Measurements from ENCODE around the gene FDX1. TPM values are rescaled to one million over a fixed set of nuclear protein-coding genes. Genes with fewer than 3 reads are reported as not detected.

FDX1 gene
- total RNA-seq, 2 donors from 2014 or later: 14.0 to 15.2 TPM

- 79 to 92% methylated on average over 7 of the region's 7 CpGs for WGBS, 2 donors
- Histone ChIP-seq H3K27ac (no peak overlapping the region), H3K4me3 (no peak overlapping the region), H3K27me3 (no peaks in the 10 kb centered on the region), H3K9me3 (no peaks in the 10 kb centered on the region), H3K4me1 (no peaks in the 10 kb centered on the region), H3K36me3 (replicated peaks in 1 of 2; ENCODE audit: insufficient read depth in 1 of 2, low read depth in 2 of 2) (no peaks in the 10 kb centered on the region)
- TF ChIP-seq CTCF (IDR thresholded peaks at IDR 0.05) (no peak), POLR2A (IDR thresholded peaks at IDR 0.05) (no peak)
- DNase-seq: no peak
- intact Hi-C loops (cut with DNase I): no loop called here
- no peak for ATAC-seq
Observed at GRCh38 chr11:110473706-110474105, 44.0 kb downstream of the FDX1 start.

DNA sequence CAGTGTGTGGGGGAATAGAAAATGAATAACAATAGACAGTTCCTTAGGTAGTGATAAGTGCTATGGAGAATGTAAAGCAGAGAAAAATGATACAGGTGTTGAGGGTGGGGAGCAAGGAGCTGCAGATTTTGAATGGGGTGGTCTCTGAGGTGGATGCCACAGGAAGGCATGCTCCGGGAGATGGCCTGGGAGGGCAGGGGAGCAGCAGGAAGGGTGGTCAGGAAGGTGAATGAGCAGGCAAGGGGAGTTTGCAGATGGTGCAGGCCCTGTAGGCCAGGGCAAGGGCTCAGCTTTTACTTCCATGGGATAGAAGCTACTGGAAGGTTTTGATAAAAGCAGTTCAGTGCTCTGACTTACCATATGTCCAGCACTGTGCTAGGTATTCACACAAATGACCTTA lies 44.8 kb downstream of the FDX1 start:
- 83 to 87% methylated on average over 1 of the region's 1 CpG for WGBS, 2 donors
- intact Hi-C loops (cut with DNase I): no loop called here
- no peaks in the 10 kb centered on the region for H3K27me3 ChIP-seq

DNA sequence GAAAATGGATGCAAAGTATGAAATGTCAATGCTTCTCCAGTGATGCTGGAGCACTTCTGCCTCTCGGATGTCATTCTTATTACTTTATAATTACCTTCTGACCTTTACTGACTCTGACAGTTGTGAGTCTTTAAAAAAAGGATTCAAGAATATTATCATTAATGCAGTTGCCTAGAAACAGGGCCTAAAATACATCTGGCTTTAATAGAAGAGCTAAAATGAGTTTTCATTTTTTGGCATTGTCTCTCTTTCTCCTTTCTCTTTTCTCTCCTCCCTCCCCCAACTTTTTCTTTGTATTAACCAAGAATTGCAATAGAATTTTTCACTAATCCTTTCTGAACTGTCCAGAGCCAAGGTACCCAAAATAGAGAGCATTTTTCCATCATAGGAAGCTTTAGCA lies 45.9 kb downstream of the FDX1 start:
- DNase-seq (no peak), ATAC-seq (no peak)
- Histone ChIP-seq H3K9me3 (no peaks in the 10 kb centered on the region), H3K27ac (no peak overlapping the region), H3K36me3 (replicated peaks in 1 of 2; ENCODE audit: insufficient read depth in 1 of 2, low read depth in 2 of 2) (no peaks in the 10 kb centered on the region), H3K27me3 (no peaks in the 10 kb centered on the region), H3K4me3 (no peak overlapping the region), H3K4me1 (no peaks in the 10 kb centered on the region)
- 83 to 87% methylated on average over 1 of the region's 1 CpG for WGBS, 2 donors
- intact Hi-C loops (cut with DNase I): no loop called here
- TF ChIP-seq POLR2A (IDR thresholded peaks at IDR 0.05) (no peak), CTCF (IDR thresholded peaks at IDR 0.05) (no peak)

More for the DNA sequence above, 44.8 kb downstream of the FDX1 start:
- ATAC-seq: no peak
- Histone ChIP-seq H3K9me3 (no peaks in the 10 kb centered on the region), H3K36me3 (replicated peaks in 1 of 2; ENCODE audit: insufficient read depth in 1 of 2, low read depth in 2 of 2) (no peaks in the 10 kb centered on the region), H3K4me1 (no peaks in the 10 kb centered on the region), H3K4me3 (no peak overlapping the region), H3K27ac (no peak overlapping the region)
- DNase-seq: no peak
- no peak for TF ChIP-seq CTCF (IDR thresholded peaks at IDR 0.05)
- no peak for TF ChIP-seq POLR2A (IDR thresholded peaks at IDR 0.05)

- no peak overlapping the region for H3K27ac ChIP-seq
- intact Hi-C loops (cut with DNase I): no loop called here
- DNase-seq: no peak
Observed at GRCh38 chr11:110478410-110478809, 48.7 kb downstream of the FDX1 start.

More at GRCh38 chr11:110478410-110478809, 48.7 kb downstream of the FDX1 start:
- H3K9me3 ChIP-seq: no peaks in the 10 kb centered on the region
- WGBS, 2 donors: 47 to 56% methylated on average over 10 to 12 of the region's 12 CpGs
- H3K4me3 ChIP-seq: no peak overlapping the region
- no peaks in the 10 kb centered on the region for H3K36me3 ChIP-seq (replicated peaks in 1 of 2; ENCODE audit: insufficient read depth in 1 of 2, low read depth in 2 of 2)
- H3K4me1 ChIP-seq: no peaks in the 10 kb centered on the region
- no peak for ATAC-seq
- TF ChIP-seq POLR2A (IDR thresholded peaks at IDR 0.05) (no peak), CTCF (IDR thresholded peaks at IDR 0.05) (no peak)
- no peaks in the 10 kb centered on the region for H3K27me3 ChIP-seq
